Measurements from ENCODE around the gene SYNE3.

Gene SYNE3

GRCh38 chr14:95535226-95536021 is 19.0 kb upstream of the SYNE3 start:
- Histone ChIP-seq H3K9ac (ENCODE audit: low read depth, low read length) (peak overlapping the region; percentile 89), H3K9me3 (ENCODE audit: control insufficient read depth, insufficient read depth, low read length) (no peaks in the 10 kb centered on the region), H3K4me1 (ENCODE audit: insufficient read depth, low read length) (peaks cover 20% of the 10 kb centered on the region), H3K36me3 (ENCODE audit: insufficient read depth, low read length) (peaks cover 5% of the 10 kb centered on the region)

GRCh38 chr14:95534299-95535225 is 18.1 kb upstream of the SYNE3 start, which contains the start of gene GLRX5:
TSS of gene GLRX5 (plus strand) at chr14:95535050. CDS start at chr14:95535090, 40 bp downstream.
- Histone ChIP-seq H3K9me3 (ENCODE audit: control insufficient read depth, insufficient read depth, low read length) (no peaks in the 10 kb centered on the region), H3K36me3 (ENCODE audit: insufficient read depth, low read length) (peaks cover 5% of the 10 kb centered on the region), H3K4me1 (ENCODE audit: insufficient read depth, low read length) (peaks cover 20% of the 10 kb centered on the region), H3K9ac (ENCODE audit: low read depth, low read length) (peak within 1 kb of the TSS; percentile 89)

- Histone ChIP-seq H3K36me3 (ENCODE audit: insufficient read depth, low read length) (peaks cover 5% of the 10 kb centered on the region), H3K9ac (ENCODE audit: low read depth, low read length) (peak overlapping the region; percentile 89), H3K9me3 (ENCODE audit: control insufficient read depth, insufficient read depth, low read length) (no peaks in the 10 kb centered on the region), H3K4me1 (ENCODE audit: insufficient read depth, low read length) (peaks cover 20% of the 10 kb centered on the region)
These were observed 17.4 kb upstream of the SYNE3 start for GRCh38 chr14:95533822-95534221.

GRCh38 chr14:95533391-95533821 is 17.0 kb upstream of the SYNE3 start:
- Histone ChIP-seq H3K4me1 (ENCODE audit: insufficient read depth, low read length) (peaks cover 20% of the 10 kb centered on the region), H3K9ac (ENCODE audit: low read depth, low read length) (peak overlapping the region; percentile 89), H3K9me3 (ENCODE audit: control insufficient read depth, insufficient read depth, low read length) (no peaks in the 10 kb centered on the region), H3K36me3 (ENCODE audit: insufficient read depth, low read length) (peaks cover 5% of the 10 kb centered on the region)

- H3K9ac ChIP-seq (ENCODE audit: low read depth, low read length), result no peak overlapping the region
- peaks cover 5% of the 10 kb centered on the region for H3K36me3 ChIP-seq (ENCODE audit: insufficient read depth, low read length)
- peaks cover 19% of the 10 kb centered on the region for H3K4me1 ChIP-seq (ENCODE audit: insufficient read depth, low read length)
- H3K9me3 ChIP-seq (ENCODE audit: control insufficient read depth, insufficient read depth, low read length), result no peaks in the 10 kb centered on the region
These were observed 15.5 kb upstream of the SYNE3 start for GRCh38 chr14:95531969-95532368.

- peaks cover 14% of the 10 kb centered on the region for H3K4me1 ChIP-seq (ENCODE audit: insufficient read depth, low read length)
These were observed 15.0 kb upstream of the SYNE3 start for GRCh38 chr14:95531473-95531872.

GRCh38 chr14:95530473-95531276 is 14.2 kb upstream of the SYNE3 start:
- H3K4me1 ChIP-seq (ENCODE audit: insufficient read depth, low read length), result peaks cover 10% of the 10 kb centered on the region
- no peak overlapping the region for H3K9ac ChIP-seq (ENCODE audit: low read depth, low read length)
- H3K36me3 ChIP-seq (ENCODE audit: insufficient read depth, low read length), result peaks cover 5% of the 10 kb centered on the region
- no peaks in the 10 kb centered on the region for H3K9me3 ChIP-seq (ENCODE audit: control insufficient read depth, insufficient read depth, low read length)

More at GRCh38 chr14:95531473-95531872, 15.0 kb upstream of the SYNE3 start:
- Histone ChIP-seq H3K9ac (ENCODE audit: low read depth, low read length) (no peak overlapping the region), H3K36me3 (ENCODE audit: insufficient read depth, low read length) (peaks cover 5% of the 10 kb centered on the region), H3K9me3 (ENCODE audit: control insufficient read depth, insufficient read depth, low read length) (no peaks in the 10 kb centered on the region)

GRCh38 chr14:95529216-95529615 is 12.8 kb upstream of the SYNE3 start:
- peaks cover 5% of the 10 kb centered on the region for H3K36me3 ChIP-seq (ENCODE audit: insufficient read depth, low read length)
- peaks cover 17% of the 10 kb centered on the region for H3K4me1 ChIP-seq (ENCODE audit: insufficient read depth, low read length)
- H3K9ac ChIP-seq (ENCODE audit: low read depth, low read length), result no peak overlapping the region
- no peaks in the 10 kb centered on the region for H3K9me3 ChIP-seq (ENCODE audit: control insufficient read depth, insufficient read depth, low read length)

GRCh38 chr14:95527387-95528002 is 11.0 kb upstream of the SYNE3 start:
- H3K9ac ChIP-seq (ENCODE audit: low read depth, low read length), result no peak overlapping the region
- H3K9me3 ChIP-seq (ENCODE audit: control insufficient read depth, insufficient read depth, low read length), result no peaks in the 10 kb centered on the region
- peaks cover 16% of the 10 kb centered on the region for H3K4me1 ChIP-seq (ENCODE audit: insufficient read depth, low read length)
- H3K36me3 ChIP-seq (ENCODE audit: insufficient read depth, low read length), result peaks cover 5% of the 10 kb centered on the region

- no peak overlapping the region for H3K9ac ChIP-seq (ENCODE audit: low read depth, low read length)
These were observed 10.3 kb upstream of the SYNE3 start for GRCh38 chr14:95526483-95527386.

GRCh38 chr14:95525999-95526398 is 9.5 kb upstream of the SYNE3 start:
- H3K9ac ChIP-seq (ENCODE audit: low read depth, low read length), result no peak overlapping the region
- H3K4me1 ChIP-seq (ENCODE audit: insufficient read depth, low read length), result peaks cover 13% of the 10 kb centered on the region
- H3K9me3 ChIP-seq (ENCODE audit: control insufficient read depth, insufficient read depth, low read length), result no peaks in the 10 kb centered on the region
- no peaks in the 10 kb centered on the region for H3K36me3 ChIP-seq (ENCODE audit: insufficient read depth, low read length)

More at GRCh38 chr14:95526483-95527386, 10.3 kb upstream of the SYNE3 start:
- Histone ChIP-seq H3K4me1 (ENCODE audit: insufficient read depth, low read length) (peaks cover 13% of the 10 kb centered on the region), H3K36me3 (ENCODE audit: insufficient read depth, low read length) (peaks cover 2% of the 10 kb centered on the region), H3K9me3 (ENCODE audit: control insufficient read depth, insufficient read depth, low read length) (no peaks in the 10 kb centered on the region)

GRCh38 chr14:95524706-95525512 is 8.5 kb upstream of the SYNE3 start:
- Histone ChIP-seq H3K36me3 (ENCODE audit: insufficient read depth, low read length) (no peaks in the 10 kb centered on the region), H3K4me1 (ENCODE audit: insufficient read depth, low read length) (peaks cover 13% of the 10 kb centered on the region), H3K9ac (ENCODE audit: low read depth, low read length) (no peak overlapping the region), H3K9me3 (ENCODE audit: control insufficient read depth, insufficient read depth, low read length) (no peaks in the 10 kb centered on the region)
